GM18517 (cell line): ENCODE measurements around the gene SNRNP25.
A peak's percentile ranks its signal among the peaks of the same experiment; 100 is the strongest.

ENCODE experiments used
- ATAC-seq: cut with Tn5 transposase; IDR thresholded peaks from one replicate; pipeline ENCODE4 v1.9.1; 2021; ENCODE audit warnings: mild to moderate bottlenecking, moderate library complexity; ENCODE audit not compliant: unreplicated experiment

Gene SNRNP25

DNA sequence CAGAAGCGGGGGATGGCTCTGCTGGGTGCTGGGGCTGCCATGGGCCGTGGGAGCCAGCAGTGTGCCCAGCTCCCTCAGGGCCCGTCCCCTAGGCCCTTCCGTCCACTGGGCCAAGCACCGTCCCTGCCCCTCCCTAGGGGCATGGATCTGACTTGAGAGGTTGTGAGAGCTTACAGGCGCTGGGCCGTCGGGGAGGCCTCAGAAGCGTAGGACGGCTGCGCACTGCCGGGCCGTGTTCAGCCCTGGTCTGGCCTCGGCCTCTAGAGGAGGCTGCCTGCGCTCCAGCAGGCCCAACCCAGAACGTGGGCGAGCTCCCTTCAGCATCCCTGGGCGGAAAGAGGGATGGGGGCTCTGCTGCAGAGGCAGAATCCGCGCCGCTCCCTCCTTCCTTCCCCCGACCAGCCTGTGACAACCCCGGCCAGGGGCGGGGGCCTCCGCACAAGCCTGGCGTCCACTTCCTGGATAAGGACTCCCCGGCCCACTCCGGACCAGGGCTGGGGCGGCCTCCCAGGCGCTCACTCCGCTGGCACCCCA lies 23.7 kb downstream of the SNRNP25 start:
- peak; percentile 10 for ATAC-seq

DNA sequence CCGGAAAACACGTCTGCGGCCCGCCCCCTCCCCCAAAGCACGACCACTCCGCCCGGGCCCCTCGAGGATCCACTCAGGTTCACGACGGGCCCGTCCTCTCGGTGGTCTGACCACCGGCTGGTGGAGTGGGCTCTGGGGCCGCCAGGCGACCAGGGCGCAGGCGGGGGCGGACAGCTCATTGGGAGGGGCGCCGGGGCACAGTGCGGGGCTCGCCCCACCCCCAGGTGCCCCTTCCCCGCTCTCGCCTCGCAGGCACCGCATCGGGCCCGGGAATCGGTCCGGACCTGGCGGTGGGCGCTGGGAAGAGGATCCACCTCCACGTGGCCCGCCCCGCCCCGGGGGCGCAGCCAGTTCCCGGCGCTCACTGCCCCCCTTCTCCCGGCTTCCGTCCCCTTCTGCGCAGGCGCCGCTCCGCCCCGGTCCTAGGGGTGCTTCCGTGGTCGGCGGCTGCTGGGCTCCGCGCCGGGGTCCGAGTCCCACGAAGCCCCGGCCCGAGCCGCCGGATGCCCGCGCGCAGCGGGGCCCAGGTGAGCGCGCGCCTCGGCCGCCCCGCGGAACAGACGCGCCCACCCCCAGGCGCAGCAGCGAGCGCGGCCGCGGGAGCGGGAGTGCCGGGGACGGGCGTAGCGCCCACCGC lies 24.3 kb downstream of the SNRNP25 start, which contains the start of gene MPG:
MPG (plus strand) TSS at position 419 of the 637 bp plus-strand sequence; CDS start at position 504, 85 bp downstream.
- ATAC-seq, result peak; percentile 80

DNA sequence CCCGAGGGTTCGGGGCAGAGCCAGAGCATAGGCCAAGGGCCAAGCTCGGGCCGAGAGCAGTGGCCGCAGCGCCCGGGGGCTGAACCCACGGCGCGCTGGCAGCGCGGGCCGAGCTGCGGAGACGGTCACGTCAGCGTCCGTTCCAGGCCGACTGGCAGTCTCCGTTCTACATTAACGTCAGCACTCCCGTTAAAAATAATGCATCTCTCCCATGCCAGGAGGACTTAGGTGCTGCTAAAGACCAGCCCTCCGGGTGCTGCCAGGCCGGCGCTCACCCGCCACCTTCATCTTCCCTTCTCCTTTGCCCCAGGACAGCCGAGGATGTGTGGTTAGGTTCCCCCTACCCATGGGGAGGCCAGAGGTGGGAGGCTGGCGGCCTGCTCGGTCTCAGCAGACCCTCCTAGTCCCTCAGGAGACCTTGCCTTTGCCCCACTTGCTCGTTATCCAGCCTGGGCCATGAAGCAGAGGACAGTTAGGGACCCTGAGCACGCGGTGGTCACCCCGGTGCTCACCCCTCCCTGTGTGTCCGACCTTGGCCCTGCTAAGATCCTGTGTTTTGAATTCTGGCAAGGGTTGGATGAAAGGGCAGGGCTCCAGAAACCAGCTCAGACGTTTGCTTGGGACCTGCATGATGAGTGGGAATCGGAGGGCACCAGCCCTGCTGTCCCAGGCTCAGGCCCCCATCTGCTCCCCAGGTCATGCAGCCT lies 25.0 kb downstream of the SNRNP25 start:
- peak; percentile 29 for ATAC-seq

GRCh38 chr16:79151-80054 lies 25.8 kb downstream of the SNRNP25 start:
- ATAC-seq, result no peak

DNA sequence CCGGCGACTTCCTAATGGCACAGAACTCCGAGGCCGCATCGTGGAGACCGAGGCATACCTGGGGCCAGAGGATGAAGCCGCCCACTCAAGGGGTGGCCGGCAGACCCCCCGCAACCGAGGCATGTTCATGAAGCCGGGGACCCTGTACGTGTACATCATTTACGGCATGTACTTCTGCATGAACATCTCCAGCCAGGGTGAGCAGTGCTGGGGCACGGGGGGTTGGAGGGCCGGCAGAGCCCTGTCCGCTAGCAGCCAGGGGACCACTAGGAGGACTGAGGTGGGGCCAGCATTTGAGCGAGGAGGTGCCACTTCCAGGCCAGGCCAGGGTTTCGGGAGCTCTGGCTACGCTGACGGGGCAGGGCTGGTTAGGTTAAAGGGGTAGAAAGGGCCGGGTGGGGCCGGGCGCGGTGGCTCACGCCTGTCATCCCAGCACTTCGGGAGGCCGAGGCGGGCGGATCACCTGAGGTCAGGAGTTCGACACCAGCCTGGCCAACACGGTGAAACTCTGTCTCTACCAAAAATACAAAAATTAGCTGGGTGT lies 29.5 kb downstream of the SNRNP25 start:
- no peak for ATAC-seq

DNA sequence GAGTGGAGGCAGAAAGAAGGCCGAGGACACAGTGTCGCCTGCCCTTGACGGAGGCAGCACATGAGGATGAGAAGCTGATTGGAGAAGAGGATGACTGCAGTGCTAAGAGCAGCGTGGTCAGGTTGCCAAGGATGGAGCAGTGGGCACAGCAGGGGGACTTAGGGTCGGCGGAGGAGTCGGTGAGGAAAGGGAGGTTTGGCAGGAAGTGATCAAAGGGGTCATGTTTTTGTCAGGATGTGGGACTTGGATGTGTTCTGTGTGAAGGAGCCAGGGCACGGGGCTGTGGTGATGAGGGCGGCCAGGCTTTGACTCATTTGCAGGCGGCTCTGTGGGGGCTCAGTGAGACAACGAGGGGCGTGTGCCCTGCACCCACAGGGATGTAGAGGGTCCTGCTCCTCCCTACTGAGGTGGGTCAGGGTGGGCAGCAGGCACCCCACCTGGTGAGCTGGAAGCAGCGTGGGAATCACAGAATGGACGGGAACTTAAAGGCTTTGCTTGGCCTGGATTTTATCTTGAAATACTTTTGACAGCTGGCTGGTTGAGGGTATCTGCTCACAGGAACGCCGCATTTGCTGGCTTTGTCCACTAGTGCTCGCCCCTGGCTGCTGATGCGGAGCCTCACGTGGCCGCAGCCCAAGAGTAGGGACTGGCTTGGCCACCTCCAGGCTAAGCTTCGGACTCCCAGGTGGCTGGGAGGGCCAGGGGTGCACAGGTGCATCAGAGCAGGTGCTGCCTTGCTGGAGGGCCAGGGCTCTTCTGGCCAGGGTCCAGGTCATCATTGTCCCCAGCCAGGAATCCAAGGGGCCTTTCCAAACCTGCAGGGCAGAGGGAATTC lies 30.4 kb downstream of the SNRNP25 start:
- no peak for ATAC-seq

DNA sequence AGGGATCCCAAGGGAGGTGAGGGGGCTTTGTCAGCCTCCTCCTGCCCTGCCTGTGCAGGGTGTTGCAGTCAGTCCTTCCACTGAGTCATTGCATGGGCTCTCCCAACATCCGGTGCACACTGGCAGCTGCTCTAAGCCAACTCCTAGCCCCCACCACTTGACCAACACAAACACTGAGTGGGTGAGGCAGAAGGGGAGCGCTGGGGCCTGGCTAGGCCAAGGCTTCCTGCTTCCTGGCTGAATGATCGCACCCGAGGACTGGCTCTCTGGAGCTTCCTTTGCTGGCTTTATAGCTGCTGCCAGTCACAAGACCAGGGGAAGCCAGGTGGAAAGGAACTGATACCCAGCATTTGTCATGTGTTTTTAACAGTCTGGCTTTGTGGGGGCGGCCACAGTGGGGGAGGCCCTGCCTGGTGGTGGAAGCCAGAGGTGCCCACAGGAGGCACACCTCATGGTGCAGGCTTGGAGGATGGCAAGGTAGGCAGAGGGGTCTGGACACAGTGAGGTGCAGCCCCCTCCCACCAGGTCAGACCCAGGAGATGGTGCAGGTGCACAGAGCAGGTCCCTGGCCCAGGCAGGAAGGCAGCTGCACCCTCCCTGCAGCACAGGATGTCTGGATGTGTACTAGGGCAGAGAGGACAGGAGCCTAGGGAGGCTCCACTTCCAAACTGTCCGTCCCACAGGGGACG lies 31.2 kb downstream of the SNRNP25 start:
- ATAC-seq, result peak; percentile 74

DNA sequence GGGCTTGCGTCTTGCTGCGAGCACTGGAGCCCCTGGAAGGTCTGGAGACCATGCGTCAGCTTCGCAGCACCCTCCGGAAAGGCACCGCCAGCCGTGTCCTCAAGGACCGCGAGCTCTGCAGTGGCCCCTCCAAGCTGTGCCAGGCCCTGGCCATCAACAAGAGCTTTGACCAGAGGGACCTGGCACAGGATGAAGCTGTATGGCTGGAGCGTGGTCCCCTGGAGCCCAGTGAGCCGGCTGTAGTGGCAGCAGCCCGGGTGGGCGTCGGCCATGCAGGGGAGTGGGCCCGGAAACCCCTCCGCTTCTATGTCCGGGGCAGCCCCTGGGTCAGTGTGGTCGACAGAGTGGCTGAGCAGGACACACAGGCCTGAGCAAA lies 31.8 kb downstream of the SNRNP25 start:
- ATAC-seq, result no peak

- no peak for ATAC-seq
Observed at GRCh38 chr16:85865-86264, 32.2 kb downstream of the SNRNP25 start.

DNA sequence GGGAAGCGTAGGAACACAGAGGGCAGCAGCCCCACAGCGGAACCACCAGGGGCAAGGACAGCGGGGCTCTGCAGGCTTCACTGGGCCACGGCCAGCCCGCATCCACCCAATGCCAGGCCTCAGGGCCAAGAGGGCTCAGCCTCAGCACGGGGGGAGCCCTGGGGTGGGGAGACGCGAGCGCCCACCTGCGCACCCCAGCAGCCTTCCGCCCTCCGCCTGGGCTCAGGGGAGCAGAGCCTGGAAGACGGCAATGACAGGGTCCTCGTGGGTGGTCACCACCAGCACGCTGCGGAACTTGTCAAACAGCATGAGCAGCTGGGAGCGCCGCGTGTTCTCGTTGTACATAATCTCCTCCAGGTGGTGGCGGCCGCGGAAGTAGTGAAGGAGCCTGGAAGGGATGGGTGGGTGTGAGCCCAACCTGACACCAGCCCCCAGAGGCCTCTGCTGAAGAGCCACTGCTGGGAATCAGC lies 32.9 kb downstream of the SNRNP25 start:
- no peak for ATAC-seq

GRCh38 chr16:88613-89012 lies 35.0 kb downstream of the SNRNP25 start:
- no peak for ATAC-seq

DNA sequence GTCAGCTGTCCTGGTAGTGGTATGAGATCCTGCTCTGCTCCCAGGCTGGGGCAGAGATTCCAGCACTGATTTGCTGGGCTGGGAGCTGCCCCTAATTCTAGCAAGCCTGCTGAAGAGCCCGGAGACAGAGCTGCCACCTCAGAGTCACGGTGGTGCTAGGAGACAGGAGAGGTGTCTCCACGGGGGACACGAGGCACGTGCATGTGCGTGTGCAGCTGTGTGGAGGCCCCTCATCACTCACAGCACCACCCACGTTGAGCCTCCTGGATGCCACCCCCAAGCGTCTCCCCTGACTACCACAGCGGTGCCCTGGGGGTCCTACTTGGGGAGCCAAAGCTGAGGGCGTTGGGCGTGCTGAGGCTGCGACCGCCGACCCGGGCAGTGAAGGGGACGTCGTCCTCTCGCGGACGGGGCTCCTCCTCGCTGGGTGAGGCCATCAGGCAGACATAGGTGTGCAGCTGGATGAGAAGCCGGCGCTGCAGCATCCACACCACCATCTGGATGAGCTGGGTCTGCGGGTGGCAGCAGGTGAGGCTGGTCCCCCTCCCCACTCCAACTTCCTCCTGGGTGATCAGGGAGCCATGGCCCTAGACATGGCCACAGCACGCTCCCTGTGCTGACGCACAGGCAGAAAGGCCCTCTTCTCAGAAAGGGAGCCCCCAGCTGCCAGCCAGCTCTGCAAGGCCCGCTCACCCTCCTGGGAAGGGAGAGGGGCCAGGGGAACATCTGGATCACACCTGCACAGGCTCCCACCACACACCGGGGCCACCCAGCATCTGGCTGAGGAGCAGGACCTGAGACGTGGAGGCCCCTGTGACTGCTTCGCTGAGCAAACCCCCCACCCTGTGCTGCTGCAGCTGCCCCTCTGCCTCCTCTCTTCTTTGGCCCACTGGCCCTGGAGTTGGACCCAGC lies 36.0 kb downstream of the SNRNP25 start:
- no peak for ATAC-seq

DNA sequence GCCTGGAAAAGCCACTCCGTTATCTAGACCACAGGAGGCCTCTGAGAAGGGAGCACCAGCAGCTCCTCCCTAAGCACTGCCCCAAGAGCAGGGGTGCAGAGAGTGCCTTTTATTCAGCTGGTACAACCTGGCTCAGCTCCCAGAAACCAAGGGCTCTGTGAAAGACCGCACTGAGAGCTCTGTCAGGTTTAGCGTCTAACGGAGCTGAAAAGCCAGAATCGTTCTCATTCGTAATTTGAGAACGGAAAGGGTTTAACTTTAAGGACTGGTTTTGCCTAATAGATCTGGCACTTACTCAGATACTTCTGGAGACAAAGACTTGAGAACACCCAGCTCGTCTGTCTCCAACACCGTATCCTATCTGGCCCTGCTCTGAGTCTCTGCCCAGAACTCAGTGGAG lies 37.9 kb downstream of the SNRNP25 start:
- no peak for ATAC-seq

DNA sequence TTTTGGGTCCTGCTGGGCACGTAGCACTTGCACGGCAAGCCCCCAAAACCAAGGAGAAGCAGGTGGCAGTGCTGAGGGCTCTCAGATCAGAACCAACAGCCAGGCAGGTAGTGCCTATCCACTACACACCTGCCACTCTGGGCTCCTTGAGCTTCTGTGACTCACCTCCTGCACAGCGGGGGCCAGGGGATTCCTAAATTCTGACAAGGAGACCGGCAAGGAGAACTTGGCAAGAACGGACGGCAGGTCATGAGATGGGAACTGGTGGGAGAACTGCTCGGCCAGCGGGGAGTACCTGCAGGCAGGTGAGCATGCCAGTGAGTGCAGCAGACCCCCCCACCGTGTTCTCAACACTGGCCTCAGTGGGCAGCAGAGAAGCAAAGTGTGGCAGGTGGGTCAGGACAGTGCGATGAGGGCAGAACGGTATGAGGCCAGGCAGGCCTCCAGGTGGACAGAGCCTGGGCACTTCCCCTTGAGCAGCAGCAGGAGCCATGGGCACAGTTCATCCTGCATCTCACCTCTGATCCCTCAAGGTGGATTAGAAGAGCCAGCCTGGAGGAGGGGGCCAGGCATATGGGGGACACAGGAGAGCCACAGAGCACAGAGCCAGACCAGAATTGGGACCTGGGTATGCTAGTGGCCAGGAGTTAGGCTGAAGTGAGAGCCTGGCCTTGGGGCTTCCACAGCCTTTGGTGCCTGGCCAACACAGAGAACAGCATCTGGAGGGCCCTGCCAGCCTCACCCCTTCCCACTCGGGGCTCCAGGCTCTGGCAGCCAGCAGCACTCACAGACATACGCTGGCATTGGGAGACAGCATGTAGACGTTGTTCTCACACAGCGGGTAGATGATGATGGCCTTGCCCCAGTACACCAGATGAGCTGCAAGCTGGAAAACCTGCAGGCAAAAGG lies 39.1 kb downstream of the SNRNP25 start:
- ATAC-seq, result no peak

GRCh38 chr16:94918-95265 lies 41.3 kb downstream of the SNRNP25 start:
- no peak for ATAC-seq

DNA sequence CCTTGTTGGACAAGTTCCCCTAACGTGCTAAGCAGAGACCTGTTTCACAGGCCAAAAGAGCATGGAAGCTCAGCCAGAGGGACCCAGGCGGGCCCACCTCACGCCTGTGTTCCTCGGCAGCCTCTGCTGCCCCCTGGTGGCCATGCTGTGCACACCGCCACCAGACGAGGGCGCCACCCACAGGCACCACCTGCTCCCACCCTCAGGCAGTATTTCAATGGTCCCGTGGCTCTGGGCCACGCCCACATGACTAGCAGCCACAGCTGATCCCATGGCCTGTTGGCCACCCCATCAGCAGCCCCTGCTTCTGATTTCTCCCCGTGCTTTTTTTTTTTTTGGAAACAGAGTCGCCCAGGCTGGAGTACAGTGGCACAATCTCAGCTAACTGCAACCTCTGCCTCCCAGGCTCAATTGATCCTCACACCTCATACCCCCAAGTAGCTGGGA lies 43.3 kb downstream of the SNRNP25 start:
- ATAC-seq, result peak; percentile 62

DNA sequence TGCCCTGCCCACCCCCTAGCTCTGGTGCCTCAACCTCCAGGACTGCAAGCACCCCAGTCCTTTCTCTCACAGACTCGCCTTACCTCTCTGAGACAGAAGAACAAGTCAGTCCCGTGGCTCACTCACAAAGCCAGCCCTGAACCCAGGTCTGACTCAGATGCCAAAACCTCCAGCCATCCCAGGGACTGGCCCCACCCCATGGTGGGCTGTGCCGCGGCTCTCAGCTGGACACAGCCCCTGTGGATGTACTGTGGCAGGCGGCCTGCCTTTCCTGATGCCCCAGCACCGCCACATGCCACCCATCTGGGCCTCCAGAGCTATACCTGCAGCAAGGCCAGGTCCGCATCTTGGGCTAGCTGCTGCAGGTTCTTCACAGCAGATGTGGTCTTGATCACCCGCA lies 44.2 kb downstream of the SNRNP25 start:
- no peak for ATAC-seq
